ENCODE data around the gene MIF4GD.

DNA sequence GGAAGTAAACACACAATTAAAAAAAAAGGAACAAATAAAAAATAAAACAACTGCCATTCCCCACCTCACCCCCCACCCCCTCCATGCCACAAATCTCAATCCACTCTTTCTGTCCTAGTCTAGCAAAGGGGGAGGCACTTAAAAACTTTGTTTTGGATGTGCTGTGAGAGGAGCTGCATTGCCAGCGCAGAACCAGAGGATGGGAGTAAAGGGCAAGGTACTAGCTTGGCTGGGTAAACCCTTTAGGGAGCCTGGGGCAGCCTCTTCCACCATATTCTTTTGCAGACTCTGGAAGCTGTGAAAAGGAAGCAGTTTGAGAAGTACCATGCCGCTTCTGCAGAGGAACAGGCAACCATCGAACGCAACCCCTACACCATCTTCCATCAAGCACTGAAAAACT, 8.0 kb downstream of the MIF4GD start:
- TF ChIP-seq, protein P1, sequence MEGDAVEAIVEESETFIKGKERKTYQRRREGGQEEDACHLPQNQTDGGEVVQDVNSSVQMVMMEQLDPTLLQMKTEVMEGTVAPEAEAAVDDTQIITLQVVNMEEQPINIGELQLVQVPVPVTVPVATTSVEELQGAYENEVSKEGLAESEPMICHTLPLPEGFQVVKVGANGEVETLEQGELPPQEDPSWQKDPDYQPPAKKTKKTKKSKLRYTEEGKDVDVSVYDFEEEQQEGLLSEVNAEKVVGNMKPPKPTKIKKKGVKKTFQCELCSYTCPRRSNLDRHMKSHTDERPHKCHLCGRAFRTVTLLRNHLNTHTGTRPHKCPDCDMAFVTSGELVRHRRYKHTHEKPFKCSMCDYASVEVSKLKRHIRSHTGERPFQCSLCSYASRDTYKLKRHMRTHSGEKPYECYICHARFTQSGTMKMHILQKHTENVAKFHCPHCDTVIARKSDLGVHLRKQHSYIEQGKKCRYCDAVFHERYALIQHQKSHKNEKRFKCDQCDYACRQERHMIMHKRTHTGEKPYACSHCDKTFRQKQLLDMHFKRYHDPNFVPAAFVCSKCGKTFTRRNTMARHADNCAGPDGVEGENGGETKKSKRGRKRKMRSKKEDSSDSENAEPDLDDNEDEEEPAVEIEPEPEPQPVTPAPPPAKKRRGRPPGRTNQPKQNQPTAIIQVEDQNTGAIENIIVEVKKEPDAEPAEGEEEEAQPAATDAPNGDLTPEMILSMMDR (IDR thresholded peaks at IDR 0.05), result no peak
- TF ChIP-seq POLR2AphosphoS5 (IDR thresholded peaks at IDR 0.05), result no peak

All from prostate gland (tissue), 2 donors.